HG02642 (cell line): Measurements from ENCODE around the gene SMURF1.

Source experiments
- ATAC-seq: cut with Tn5 transposase; IDR thresholded peaks from one replicate; pipeline ENCODE4 v1.9.1; 2021; ENCODE audit warnings: mild to moderate bottlenecking; ENCODE audit not compliant: unreplicated experiment, poor library complexity

Gene SMURF1

GRCh38 chr7:99011706-99012404 lies 132.1 kb downstream of the SMURF1 start:
- no peak for ATAC-seq

GRCh38 chr7:99011341-99011705 lies 132.6 kb downstream of the SMURF1 start:
- ATAC-seq = no peak

DNA sequence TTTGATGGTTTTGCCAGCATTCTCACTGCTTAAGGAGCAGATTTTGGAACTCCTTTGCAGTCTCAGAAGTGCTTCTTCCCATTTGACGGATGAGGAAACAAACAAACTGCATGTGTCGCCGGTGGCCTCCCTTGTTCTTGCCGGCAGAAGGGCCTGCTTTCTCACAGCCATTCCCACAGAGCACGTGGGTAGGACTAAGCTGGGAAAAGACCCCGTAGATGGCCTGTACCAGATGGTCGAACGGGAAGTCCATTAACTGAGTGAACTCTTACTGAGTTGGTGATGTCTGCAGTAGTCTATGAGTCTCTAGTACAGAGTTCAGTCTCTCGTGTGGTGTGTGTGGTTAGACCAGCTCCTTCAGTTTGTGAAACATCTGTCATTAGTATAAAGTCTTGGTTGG lies 133.6 kb downstream of the SMURF1 start:
- ATAC-seq = no peak

- ATAC-seq = no peak
These were observed 134.9 kb downstream of the SMURF1 start for GRCh38 chr7:99008921-99009530.

DNA sequence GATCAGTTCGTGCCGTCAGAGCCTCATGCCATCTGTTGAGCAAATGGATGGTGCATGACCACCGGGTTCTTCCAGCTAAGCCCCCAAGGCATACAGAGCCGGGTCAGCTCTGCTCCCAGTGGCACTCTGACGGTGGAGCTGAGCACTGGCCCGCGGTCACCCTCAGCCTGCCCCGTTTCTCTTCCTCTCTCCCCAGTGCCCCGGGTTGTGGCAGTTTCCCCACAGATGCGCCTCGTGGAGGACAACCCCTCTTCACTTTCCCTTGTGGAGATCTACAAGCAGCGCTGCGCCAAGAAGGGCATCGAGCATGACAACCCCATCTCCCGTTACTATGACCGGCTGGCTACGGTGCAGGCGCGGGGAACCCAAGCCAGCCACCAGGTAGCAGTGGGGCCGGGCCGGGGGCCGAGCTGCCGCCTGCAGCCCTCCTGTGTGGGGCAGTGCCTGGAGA lies 135.7 kb downstream of the SMURF1 start:
- ATAC-seq = no peak

DNA sequence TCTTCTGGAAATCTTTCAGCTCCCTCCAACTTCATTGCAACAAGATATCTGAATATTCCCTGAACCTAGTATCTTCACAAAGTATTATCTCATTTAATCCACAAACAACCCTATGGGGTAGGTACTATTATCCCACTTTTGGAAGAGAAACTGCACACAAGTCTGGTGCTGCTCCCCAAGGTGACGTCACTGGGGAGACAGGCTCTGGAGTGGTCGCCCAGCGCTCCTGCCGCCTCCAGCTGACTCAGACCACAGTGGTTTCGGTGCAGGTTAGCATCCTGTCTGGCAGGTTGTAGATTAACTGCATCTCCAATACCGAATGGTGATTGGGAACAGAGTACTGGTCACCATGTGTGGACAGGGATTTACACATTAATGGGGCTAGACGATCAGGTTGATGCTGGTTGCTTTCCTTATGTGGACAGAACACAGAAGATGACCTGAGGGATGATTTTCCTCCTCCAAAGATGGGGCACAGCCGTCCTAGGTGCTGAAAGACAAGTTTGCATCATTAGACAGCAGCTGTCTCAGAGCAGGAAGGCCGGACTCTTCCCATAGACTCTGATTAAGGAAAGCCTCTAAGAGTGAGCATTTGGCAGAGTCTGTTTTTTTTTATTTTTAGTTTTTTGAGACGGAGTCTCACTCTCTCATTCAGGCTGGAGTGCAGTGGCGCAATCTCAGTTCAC lies 137.0 kb downstream of the SMURF1 start:
- ATAC-seq = no peak

- no peak for ATAC-seq
These were observed 138.1 kb downstream of the SMURF1 start for GRCh38 chr7:99005776-99006175.

DNA sequence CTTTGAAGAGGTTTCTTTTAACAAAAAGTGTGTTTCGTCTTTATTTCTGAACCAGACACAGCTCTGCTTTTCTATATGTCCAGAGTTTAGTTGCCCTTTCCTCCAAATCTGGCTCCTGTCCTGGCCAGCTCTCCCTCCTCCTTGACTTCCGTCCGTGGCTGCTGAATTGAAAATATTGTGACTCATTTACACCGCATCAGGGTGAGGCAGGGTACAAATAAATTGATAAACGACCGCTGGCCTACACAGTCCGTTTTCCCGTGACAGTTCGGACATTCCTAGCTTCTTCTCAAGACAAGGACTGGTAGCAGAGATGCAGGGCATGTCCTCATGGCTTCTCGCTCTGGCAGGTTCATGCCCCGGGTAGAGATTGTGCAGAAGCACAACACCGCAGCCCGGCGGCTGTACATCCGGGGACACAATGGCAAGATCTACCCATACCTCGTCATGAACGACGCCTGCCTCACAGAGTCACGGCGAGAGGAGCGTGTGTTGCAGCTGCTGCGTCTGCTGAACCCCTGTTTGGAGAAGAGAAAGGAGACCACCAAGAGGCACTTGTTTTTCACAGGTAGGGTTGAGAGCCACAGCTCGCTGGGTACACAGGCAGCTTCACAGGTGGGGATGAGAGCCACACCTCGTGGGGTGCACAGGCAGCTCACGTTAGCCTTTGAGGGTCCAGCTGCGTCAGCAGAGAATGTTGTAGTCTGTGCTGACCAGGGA lies 139.0 kb downstream of the SMURF1 start:
- ATAC-seq = no peak

GRCh38 chr7:99004216-99004615 lies 139.7 kb downstream of the SMURF1 start:
- no peak for ATAC-seq

DNA sequence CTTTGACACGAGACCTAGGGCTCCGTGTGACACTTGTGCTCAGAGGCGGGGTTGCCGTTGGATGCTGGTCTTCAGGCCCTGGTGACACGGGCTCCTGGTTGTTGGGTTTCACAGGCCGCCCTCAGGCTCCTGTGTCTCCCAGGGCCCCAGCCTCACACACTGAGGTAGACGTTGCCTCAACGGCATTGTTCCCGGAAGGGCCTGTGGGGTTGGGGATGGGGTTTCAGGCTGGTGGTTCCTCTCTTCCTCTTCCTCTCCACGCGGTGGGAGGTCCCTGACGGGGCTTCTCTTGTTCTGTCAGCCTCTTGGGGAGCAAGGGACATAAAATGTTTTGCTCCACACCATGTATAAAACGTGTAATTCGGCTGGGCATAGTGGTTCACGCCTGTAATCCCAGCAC lies 140.5 kb downstream of the SMURF1 start:
- no peak for ATAC-seq

GRCh38 chr7:99002827-99003212 lies 141.1 kb downstream of the SMURF1 start:
- no peak for ATAC-seq

GRCh38 chr7:99002148-99002826 lies 141.6 kb downstream of the SMURF1 start:
- no peak for ATAC-seq

DNA sequence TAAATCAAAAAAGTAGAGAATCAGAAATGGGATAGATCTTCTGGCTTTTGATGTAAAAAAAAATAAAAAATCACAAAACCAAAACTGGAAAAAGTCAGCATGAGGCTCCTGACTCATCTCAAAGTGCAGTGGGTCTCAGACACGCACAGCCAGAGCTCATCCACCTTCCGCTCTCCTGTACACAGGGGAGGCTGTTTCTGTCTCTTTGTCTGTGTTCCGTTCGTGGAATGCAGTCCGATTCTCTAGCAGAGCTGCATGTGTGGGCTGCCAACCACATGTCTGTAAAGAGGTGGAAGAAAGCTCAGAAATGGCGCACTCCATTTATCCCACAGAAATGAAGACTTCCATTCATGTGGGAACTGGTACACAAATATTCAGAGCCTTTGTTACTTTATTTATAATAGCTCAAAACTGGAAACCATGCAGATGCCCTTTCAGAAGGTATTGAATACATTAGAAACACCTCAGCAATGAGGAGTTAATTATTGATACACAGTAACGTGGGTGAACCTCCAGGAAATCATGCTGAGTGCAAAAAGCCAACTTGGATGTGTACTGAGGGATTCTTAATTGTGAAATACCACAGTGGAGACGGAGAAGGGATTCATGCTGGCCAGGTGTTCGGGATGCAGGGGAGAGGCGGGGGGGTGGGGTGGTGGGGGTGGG lies 142.3 kb downstream of the SMURF1 start:
- no peak for ATAC-seq

GRCh38 chr7:99000904-99001465 lies 142.9 kb downstream of the SMURF1 start:
- ATAC-seq = no peak

GRCh38 chr7:99000196-99000903 lies 143.6 kb downstream of the SMURF1 start:
- no peak for ATAC-seq

GRCh38 chr7:98998821-98999725 lies 144.8 kb downstream of the SMURF1 start:
- ATAC-seq = no peak

- ATAC-seq = no peak
These were observed 146.1 kb downstream of the SMURF1 start for GRCh38 chr7:98997846-98998245.

- ATAC-seq = no peak
These were observed 147.8 kb downstream of the SMURF1 start for GRCh38 chr7:98996150-98996552.
